ENCODE data around the gene CDKN2AIP. TPM values are rescaled to one million over a fixed set of nuclear protein-coding genes. Genes with fewer than 3 reads are reported as not detected.

The CDKN2AIP gene
- total RNA-seq, 2 experiments from 2014 or later, result 31.2 to 36.3 TPM

DNA sequence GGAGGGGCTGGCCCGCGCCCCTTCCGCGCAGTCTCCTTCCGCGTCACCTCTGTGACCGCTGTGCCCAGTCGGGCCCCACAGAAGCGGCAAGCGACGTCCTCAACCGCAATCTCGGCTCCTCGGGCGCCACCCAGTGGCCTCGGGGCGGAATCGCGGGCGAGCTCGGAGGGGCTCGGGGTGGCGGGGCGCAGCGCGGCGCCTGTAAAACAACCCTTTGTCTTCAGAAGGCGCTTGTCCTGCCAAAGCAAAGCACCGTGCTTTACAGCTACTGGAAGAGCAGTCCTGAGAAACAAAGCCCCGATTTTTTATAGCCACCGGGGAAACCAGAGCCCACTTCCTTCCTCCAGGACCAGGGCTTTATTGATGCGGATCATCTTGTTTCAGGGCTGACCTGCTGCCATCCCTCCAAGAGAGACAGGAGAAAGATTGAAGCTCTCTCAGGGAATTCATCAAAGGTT, 37.3 kb upstream of the CDKN2AIP start:
- no peaks in the 10 kb centered on the region for H3K9me3 ChIP-seq (ENCODE audit: low read length)
- intact Hi-C loops (cut with micrococcal nuclease; ENCODE audit: unreplicated experiment), result loop anchor here (2.0 to 5.0 kb wide), 3 partner anchors 38 to 334 kb away; partner anchors contain the start of gene CDKN2AIP
- no peaks in the 10 kb centered on the region for H3K36me3 ChIP-seq (ENCODE audit: insufficient read depth, low read length)
- TF ChIP-seq EZH2phosphoT487 (IDR thresholded peaks at IDR 0.05; ENCODE audit: borderline replicate concordance, low read depth, low read length) (no peak), CTCF (conservative IDR thresholded peaks at IDR 0.05; ENCODE audit: low read length) (peak; percentile 89)
- H3K79me2 ChIP-seq (ENCODE audit: insufficient read depth, low read depth, low read length), result no peaks in the 10 kb centered on the region
- POLR2A ChIA-PET, result interaction anchor here (0.6 to 1.4 kb wide), 2 partner anchors 26 to 36 kb away, joined by 3 read pairs; no protein-coding TSS in a partner anchor
- BruUV-seq (replicated peaks), result no TSS peak
- H3K4me3 ChIP-seq (ENCODE audit: low read depth, low read length, poor library complexity, severe bottlenecking), result peak overlapping the region; percentile 59
- peak; percentile 83 for DNase-seq (ENCODE audit: low spot score)
- CTCF ChIA-PET (ENCODE audit: unreplicated experiment), result no interaction called here
- peaks cover 14% of the 10 kb centered on the region for H3K4me1 ChIP-seq (ENCODE audit: insufficient read depth, low read length, poor library complexity, severe bottlenecking)
- H2AFZ ChIP-seq (ENCODE audit: low read length), result peak overlapping the region; percentile 83
- no peaks in the 10 kb centered on the region for H4K20me1 ChIP-seq (ENCODE audit: insufficient read depth, low read length)
- H3K9me2 ChIP-seq (ENCODE audit: insufficient read depth, low read length), result no peaks in the 10 kb centered on the region
- H3K27ac ChIP-seq (ENCODE audit: low read depth, low read length, poor library complexity, severe bottlenecking), result no peak overlapping the region
- peak overlapping the region; percentile 75 for H3K4me2 ChIP-seq (ENCODE audit: low read length)

GRCh38 chr4:183407635-183408464, 36.6 kb upstream of the CDKN2AIP start:
- Histone ChIP-seq H3K36me3 (ENCODE audit: insufficient read depth, low read length) (no peaks in the 10 kb centered on the region), H2AFZ (ENCODE audit: low read length) (peak overlapping the region; percentile 83), H3K9me2 (ENCODE audit: insufficient read depth, low read length) (no peaks in the 10 kb centered on the region), H3K79me2 (ENCODE audit: insufficient read depth, low read depth, low read length) (no peaks in the 10 kb centered on the region), H3K4me2 (ENCODE audit: low read length) (peak overlapping the region; percentile 75), H3K9me3 (ENCODE audit: low read length) (no peaks in the 10 kb centered on the region), H3K4me3 (ENCODE audit: low read depth, low read length, poor library complexity, severe bottlenecking) (peak overlapping the region; percentile 59), H3K27ac (ENCODE audit: low read depth, low read length, poor library complexity, severe bottlenecking) (no peak overlapping the region), H3K4me1 (ENCODE audit: insufficient read depth, low read length, poor library complexity, severe bottlenecking) (peaks cover 14% of the 10 kb centered on the region), H4K20me1 (ENCODE audit: insufficient read depth, low read length) (no peaks in the 10 kb centered on the region)
- POLR2A ChIA-PET, result interaction anchor here (0.6 to 1.4 kb wide), 2 partner anchors 25 to 36 kb away, joined by 3 read pairs; no protein-coding TSS in a partner anchor
- DNase-seq (ENCODE audit: low spot score), result no peak
- no peak for TF ChIP-seq CTCF (conservative IDR thresholded peaks at IDR 0.05; ENCODE audit: low read length)
- no peak for TF ChIP-seq EZH2phosphoT487 (IDR thresholded peaks at IDR 0.05; ENCODE audit: borderline replicate concordance, low read depth, low read length)
- intact Hi-C loops (cut with micrococcal nuclease; ENCODE audit: unreplicated experiment), result loop anchor here (2.0 to 5.0 kb wide), 3 partner anchors 37 to 335 kb away; partner anchors contain the start of gene CDKN2AIP
- CTCF ChIA-PET (ENCODE audit: unreplicated experiment), result no interaction called here
- no TSS peak for BruUV-seq (replicated peaks)

GRCh38 chr4:183408796-183409195, 35.6 kb upstream of the CDKN2AIP start:
- Histone ChIP-seq H3K36me3 (ENCODE audit: insufficient read depth, low read length) (no peaks in the 10 kb centered on the region), H3K9me3 (ENCODE audit: low read length) (no peaks in the 10 kb centered on the region), H3K4me2 (ENCODE audit: low read length) (no peak overlapping the region), H2AFZ (ENCODE audit: low read length) (no peak overlapping the region), H3K27ac (ENCODE audit: low read depth, low read length, poor library complexity, severe bottlenecking) (no peak overlapping the region), H3K4me3 (ENCODE audit: low read depth, low read length, poor library complexity, severe bottlenecking) (no peak overlapping the region), H3K4me1 (ENCODE audit: insufficient read depth, low read length, poor library complexity, severe bottlenecking) (peaks cover 14% of the 10 kb centered on the region), H4K20me1 (ENCODE audit: insufficient read depth, low read length) (no peaks in the 10 kb centered on the region), H3K9me2 (ENCODE audit: insufficient read depth, low read length) (no peaks in the 10 kb centered on the region), H3K79me2 (ENCODE audit: insufficient read depth, low read depth, low read length) (no peaks in the 10 kb centered on the region)
- intact Hi-C loops (cut with micrococcal nuclease; ENCODE audit: unreplicated experiment), result loop anchor here (5.0 kb wide), 1 partner anchor 146 kb away; no protein-coding TSS in a partner anchor
- DNase-seq (ENCODE audit: low spot score), result no peak
- no TSS peak for BruUV-seq (replicated peaks)
- POLR2A ChIA-PET, result no interaction called here
- no peak for TF ChIP-seq CTCF (conservative IDR thresholded peaks at IDR 0.05; ENCODE audit: low read length)
- CTCF ChIA-PET (ENCODE audit: unreplicated experiment), result no interaction called here
